Measurements from ENCODE around the gene GARIN5A. TPM values are rescaled to one million over a fixed set of nuclear protein-coding genes. Genes with fewer than 3 reads are reported as not detected.

GARIN5A gene
- total RNA-seq, 4 donors from 2014 or later = 1.1 TPM; not detected in 3

DNA sequence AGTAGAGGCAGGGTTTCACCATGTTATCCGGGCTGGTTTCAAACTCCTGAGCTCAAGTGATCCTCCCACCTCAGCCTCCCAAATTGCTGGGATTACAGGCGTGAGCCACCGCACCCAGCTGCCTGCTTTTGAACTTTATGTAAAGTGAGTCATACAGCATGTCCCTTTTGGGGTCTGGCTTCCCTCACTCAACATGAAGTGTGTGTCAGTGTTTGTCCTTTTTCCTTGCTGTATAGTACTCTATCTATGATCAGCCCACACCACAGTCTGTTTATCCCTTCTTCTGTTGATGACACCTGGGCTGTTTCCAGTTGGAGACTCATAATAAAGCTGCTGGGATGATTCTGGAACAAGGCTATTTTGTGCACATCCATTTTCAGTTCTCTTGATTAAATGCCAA is 55.8 kb downstream of the GARIN5A start:
- ATAC-seq (ENCODE audit: low FRiP score) (no peak), DNase-seq (ENCODE audit: low spot score) (no peak)
- TF ChIP-seq, protein P1, sequence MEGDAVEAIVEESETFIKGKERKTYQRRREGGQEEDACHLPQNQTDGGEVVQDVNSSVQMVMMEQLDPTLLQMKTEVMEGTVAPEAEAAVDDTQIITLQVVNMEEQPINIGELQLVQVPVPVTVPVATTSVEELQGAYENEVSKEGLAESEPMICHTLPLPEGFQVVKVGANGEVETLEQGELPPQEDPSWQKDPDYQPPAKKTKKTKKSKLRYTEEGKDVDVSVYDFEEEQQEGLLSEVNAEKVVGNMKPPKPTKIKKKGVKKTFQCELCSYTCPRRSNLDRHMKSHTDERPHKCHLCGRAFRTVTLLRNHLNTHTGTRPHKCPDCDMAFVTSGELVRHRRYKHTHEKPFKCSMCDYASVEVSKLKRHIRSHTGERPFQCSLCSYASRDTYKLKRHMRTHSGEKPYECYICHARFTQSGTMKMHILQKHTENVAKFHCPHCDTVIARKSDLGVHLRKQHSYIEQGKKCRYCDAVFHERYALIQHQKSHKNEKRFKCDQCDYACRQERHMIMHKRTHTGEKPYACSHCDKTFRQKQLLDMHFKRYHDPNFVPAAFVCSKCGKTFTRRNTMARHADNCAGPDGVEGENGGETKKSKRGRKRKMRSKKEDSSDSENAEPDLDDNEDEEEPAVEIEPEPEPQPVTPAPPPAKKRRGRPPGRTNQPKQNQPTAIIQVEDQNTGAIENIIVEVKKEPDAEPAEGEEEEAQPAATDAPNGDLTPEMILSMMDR (IDR thresholded peaks at IDR 0.05) = no peak

DNA sequence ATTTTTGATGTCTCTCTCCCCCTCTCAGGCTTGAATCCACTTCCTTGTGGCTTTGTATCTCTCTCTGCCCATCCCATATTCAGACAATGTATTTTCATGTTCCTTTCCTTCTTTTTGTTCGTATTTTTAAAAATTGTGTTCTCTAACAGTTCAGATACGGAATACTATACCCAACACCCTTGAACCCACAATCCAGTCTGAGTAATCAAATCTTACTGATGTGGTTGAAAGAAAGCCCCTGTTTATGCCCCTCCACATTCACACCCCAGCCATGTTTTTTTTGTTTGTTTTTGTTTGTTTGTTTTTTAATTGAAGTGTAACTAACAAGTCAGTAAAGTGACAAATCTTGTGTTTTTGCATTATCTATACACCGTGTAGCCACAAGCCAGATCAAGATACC is 56.5 kb downstream of the GARIN5A start:
- DNase-seq (ENCODE audit: low spot score) (no peak), ATAC-seq (ENCODE audit: low FRiP score) (no peak)
- TF ChIP-seq, protein P1 (IDR thresholded peaks at IDR 0.05) = no peak

DNA sequence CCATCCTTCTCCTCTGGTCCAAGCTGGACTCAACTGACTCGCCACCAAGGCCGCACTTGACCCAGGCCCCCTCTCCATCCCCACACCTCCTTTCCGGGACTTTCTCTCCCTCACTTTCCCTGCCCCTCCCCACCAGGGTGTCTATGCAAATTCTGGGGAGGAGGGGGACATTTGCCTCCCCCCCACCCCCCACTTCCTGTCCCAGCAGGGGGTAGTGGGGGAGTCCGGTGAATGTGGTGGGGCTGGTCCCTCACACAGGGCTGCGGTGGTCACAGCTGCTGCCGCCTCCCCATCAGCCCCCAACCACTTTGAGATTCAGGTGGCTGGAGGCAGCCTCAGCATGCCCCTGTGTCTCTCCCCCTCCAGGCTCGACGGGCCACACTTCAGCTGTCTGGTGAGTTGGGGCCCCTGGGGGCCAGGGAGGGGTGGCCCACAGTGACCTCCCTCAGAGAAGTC is 57.0 kb downstream of the GARIN5A start:
- TF ChIP-seq, protein P1 (IDR thresholded peaks at IDR 0.05) = no peak
- ATAC-seq (ENCODE audit: low FRiP score) (no peak), DNase-seq (ENCODE audit: low spot score) (no peak)

DNA sequence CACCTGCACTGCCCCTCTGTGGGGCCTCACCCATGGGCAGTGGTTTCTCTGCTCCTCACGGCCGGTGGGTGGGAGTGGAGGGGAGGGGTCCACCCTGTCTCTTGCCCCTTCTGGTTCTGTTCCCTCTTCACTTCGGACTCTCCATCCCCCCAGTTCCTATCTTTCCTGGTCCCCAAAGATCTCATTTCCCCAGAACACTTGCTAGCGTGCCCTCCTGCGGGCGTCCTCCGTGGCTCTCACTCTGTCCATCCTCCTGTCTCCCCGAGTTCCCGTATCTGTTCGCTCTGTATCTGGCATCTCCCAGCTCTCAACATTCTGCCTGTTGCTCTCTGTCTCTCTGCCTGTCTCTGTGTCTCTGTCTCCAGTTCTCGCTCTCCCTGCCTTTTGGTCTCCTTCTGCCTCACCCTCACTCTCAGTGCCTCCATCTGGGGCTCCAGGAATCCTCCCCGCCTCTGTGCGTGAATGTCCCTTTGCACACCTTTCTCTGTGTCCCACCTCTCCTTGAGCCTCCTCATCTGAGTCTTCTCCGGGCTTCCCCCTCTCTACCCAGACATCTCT is 57.5 kb downstream of the GARIN5A start:
- no peak for ATAC-seq (ENCODE audit: low FRiP score)
- TF ChIP-seq, protein P1 (IDR thresholded peaks at IDR 0.05) = no peak
- no peak for DNase-seq (ENCODE audit: low spot score)

DNA sequence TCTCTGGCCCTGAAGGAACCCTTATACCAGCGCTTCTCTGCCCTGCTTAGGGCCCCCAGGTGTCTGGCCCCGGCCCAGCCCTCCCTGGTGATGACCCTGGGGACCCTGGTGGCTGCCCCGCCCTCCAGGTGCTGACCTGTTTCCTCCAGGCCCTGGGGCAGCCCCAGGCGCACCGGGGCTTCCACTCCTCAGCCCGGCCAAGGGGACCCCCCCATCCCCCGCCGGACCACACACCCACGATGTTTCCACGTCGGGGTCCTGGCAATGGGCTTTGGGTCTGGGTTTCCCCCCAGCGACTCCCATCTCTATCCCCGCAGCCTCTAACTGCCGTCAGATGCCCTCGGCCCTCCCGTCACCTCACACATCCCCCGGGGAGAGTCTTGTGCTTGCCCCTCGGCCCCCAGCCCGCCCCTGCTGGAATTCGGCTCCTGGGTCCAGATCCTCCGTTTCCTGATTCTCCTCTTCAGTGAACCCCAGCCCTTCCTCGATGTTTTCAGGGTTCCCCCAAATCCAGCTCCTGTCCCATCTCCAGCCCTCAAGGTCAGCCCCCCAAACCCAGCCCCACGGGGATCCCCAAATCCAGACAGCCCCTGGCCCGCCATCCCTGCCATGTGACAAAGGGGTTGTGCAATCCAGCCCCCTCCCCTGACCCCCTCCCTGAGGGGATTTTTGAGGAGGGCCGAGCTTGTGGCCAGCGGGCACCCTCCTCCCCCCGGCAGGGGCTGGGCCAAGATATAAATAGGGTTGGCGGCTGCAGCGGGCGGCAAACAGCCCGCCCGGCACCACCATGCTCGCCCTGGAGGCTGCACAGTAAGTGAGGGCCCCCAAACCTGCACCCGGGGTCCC is 58.2 kb downstream of the GARIN5A start, which contains the start of gene SPIB:
TSS of gene SPIB (plus strand) at position 763 of the 846 bp plus-strand sequence. CDS start at position 788, 25 bp downstream.
- ATAC-seq (ENCODE audit: low FRiP score) = no peak
- no peak for DNase-seq (ENCODE audit: low spot score)
- TF ChIP-seq, protein P1 (IDR thresholded peaks at IDR 0.05) = no peak

DNA sequence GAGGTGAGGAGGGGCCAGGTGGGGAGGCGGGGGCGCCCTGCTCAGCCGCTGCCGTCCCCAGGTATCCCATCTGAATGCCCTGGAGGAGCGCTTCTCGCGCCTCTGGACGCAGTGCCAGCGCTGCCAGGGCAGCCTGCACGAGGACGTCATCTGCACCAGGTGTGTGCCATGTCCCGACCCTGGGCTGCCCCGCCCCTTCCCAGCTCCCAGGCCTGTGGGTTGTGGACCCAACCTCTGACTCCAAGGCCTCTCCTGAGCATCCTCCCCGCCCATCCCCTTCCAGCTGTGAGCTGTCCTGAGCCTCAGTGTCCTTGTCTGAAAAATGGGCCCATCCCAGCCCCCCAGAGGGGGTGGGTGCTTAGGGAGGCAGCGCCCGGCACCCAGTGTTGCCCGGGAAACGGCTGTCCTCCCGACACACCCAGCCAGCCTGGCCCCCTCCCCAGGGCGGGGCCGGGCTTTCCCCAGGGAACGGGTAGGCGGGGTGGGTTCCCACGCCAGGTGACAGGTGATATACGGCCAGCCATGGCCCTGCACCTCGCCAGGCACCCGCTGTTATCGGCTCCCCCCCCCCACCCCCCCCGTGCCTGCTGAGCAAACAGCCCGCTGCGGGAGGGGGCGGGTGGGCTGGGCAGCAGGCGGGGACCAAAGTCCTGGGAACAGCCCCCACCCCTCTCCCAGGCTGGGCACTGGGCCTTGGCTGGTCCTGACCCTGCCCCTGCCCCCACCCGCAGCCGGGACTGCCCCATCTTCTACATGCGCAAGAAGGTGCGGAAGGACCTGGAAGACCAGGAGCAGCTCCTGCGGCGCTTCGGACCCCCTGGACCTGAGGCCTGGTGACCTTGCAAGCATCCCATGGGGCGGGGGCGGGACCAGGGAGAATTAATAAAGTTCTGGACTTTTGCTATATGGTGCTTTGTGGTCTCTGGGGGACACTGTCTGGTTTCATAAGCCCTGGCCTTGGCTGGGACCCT is 59.3 kb downstream of the GARIN5A start:
- TF ChIP-seq, protein P1 (IDR thresholded peaks at IDR 0.05) = no peak
- no peak for ATAC-seq (ENCODE audit: low FRiP score)
- no peak for DNase-seq (ENCODE audit: low spot score)

Other genes starting within 250 kb of the GARIN5A start
- gene KCNC3, start 147.5 kb downstream of the GARIN5A start, total RNA-seq = under 1 TPM; 0.28 to 0.72 (median 0.31) TPM
- 1 to 10 TPM in 2 of 4 donors, not detected in 2; 1.3 TPM for gene NAPSA, start 111.2 kb downstream of the GARIN5A start, total RNA-seq
- 10 to 100 TPM; 73.5 to 93.5 (median 82.0) TPM for gene NR1H2, start 100.4 kb downstream of the GARIN5A start, total RNA-seq
- 10 to 100 TPM; 10.0 to 17.2 (median 11.7) TPM for gene POLD1, start 92.5 kb downstream of the GARIN5A start, total RNA-seq
- under 1 TPM in 1 of 4 donors, not detected in 3; 0.37 TPM for gene SPIB, start 57.9 kb downstream of the GARIN5A start, total RNA-seq
- gene MYBPC2, start 44.0 kb downstream of the GARIN5A start, total RNA-seq = under 1 TPM in 2 of 4 donors, not detected in 2; 0.09 to 0.12 TPM
- 10 to 100 TPM; 41.6 to 52.1 (median 47.5) TPM for gene EMC10, start 341 bp downstream of the GARIN5A start, total RNA-seq
- 10 to 100 TPM; 20.4 to 32.0 (median 23.0) TPM for gene JOSD2, start 34.3 kb upstream of the GARIN5A start, total RNA-seq
- gene ASPDH, start 37.1 kb upstream of the GARIN5A start, total RNA-seq = not detected
- gene LRRC4B, start 91.6 kb upstream of the GARIN5A start, total RNA-seq = 1 to 10 TPM in 3 of 4 donors, under 1 TPM in 1; 0.84 to 1.6 (median 1.4) TPM
- not detected for gene SYT3, start 163.0 kb upstream of the GARIN5A start, total RNA-seq
- not detected for gene C19orf81, start 172.6 kb upstream of the GARIN5A start, total RNA-seq
- gene SHANK1, start 243.0 kb upstream of the GARIN5A start, total RNA-seq = 1 to 10 TPM in 1 of 4 donors, under 1 TPM in 1, not detected in 2; 0.37 to 2.2 TPM
- 10 to 100 TPM; 17.1 to 32.0 (median 21.9) TPM for gene CLEC11A, start 246.5 kb upstream of the GARIN5A start, total RNA-seq